ENCODE results near the gene HYLS1. TPM values are rescaled to one million over a fixed set of nuclear protein-coding genes. Genes with fewer than 3 reads are reported as not detected.

Gene HYLS1
- total and polyA plus RNA-seq, 10 donors = 3.0 to 7.7 (median 4.3) TPM

- peak in 10 of 11 experiments; percentile 23 to 79 (median 62) for TF ChIP-seq CTCF (IDR thresholded peaks at IDR 0.05 in 8 of 11, conservative IDR thresholded peaks at IDR 0.05 in 3 of 11)
- no peak for TF ChIP-seq POLR2AphosphoS5 (IDR thresholded peaks at IDR 0.05)
- no peak for TF ChIP-seq POLR2A (IDR thresholded peaks at IDR 0.05)
- WGBS, 5 donors = 6 to 13% (median 12%) methylated on average over 8 of the region's 8 CpGs
- no peak for DNase-seq
- Histone ChIP-seq H3K27ac (no peak overlapping the region), H3K27me3 (replicated peaks in 1 of 7) (peaks cover 0 to 47% (median 0%) of the 10 kb centered on the region in 7 donors), H3K4me1 (peaks cover 0 to 4% (median 0%) of the 10 kb centered on the region in 6 donors), H3K9me3 (no peaks in the 10 kb centered on the region), H3K4me3 (no peak overlapping the region), H3K36me3 (no peaks in the 10 kb centered on the region)
- intact Hi-C loops (cut with DNase I; ENCODE audit: low total_unique reads) = loop anchor here (2.0 kb wide), 1 partner anchor 270 kb away; no protein-coding TSS in a partner anchor
Observed at GRCh38 chr11:125923012-125923579, 35.6 kb downstream of the HYLS1 start.

GRCh38 chr11:125923633-125924032, 36.2 kb downstream of the HYLS1 start:
- intact Hi-C loops (cut with DNase I; ENCODE audit: low total_unique reads) = loop anchor here (2.0 kb wide), 1 partner anchor 269 kb away; no protein-coding TSS in a partner anchor
- no peaks in the 10 kb centered on the region for H3K9me3 ChIP-seq
- no peak overlapping the region for H3K4me3 ChIP-seq
- no peak for DNase-seq
- TF ChIP-seq CTCF (IDR thresholded peaks at IDR 0.05 in 8 of 11, conservative IDR thresholded peaks at IDR 0.05 in 3 of 11) = no peak
- TF ChIP-seq POLR2AphosphoS5 (IDR thresholded peaks at IDR 0.05) = no peak
- no peak for TF ChIP-seq POLR2A (IDR thresholded peaks at IDR 0.05)
- H3K27ac ChIP-seq = no peak overlapping the region
- WGBS, 5 donors = 86 to 97% (median 89%) methylated on average over 8 of the region's 8 CpGs
- H3K36me3 ChIP-seq = no peaks in the 10 kb centered on the region
- H3K4me1 ChIP-seq = peaks cover 0 to 4% (median 0%) of the 10 kb centered on the region in 6 donors
- peaks cover 0 to 42% (median 0%) of the 10 kb centered on the region in 7 donors for H3K27me3 ChIP-seq (replicated peaks in 1 of 7)

GRCh38 chr11:125924384-125925007, 37.0 kb downstream of the HYLS1 start:
- Histone ChIP-seq H3K4me3 (no peak overlapping the region), H3K9me3 (no peaks in the 10 kb centered on the region), H3K27ac (no peak overlapping the region), H3K36me3 (no peaks in the 10 kb centered on the region), H3K4me1 (peaks cover 0 to 4% (median 0%) of the 10 kb centered on the region in 6 donors), H3K27me3 (replicated peaks in 1 of 7) (peaks cover 0 to 39% (median 0%) of the 10 kb centered on the region in 7 donors)
- DNase-seq = no peak
- WGBS, 5 donors = 79 to 93% (median 88%) methylated on average over 9 of the region's 9 CpGs
- intact Hi-C loops (cut with DNase I; ENCODE audit: low total_unique reads) = no loop called here
- TF ChIP-seq CTCF (IDR thresholded peaks at IDR 0.05 in 8 of 11, conservative IDR thresholded peaks at IDR 0.05 in 3 of 11) (no peak), POLR2A (IDR thresholded peaks at IDR 0.05) (no peak), POLR2AphosphoS5 (IDR thresholded peaks at IDR 0.05) (no peak)

GRCh38 chr11:125925247-125925740, 37.8 kb downstream of the HYLS1 start:
- intact Hi-C loops (cut with DNase I; ENCODE audit: low total_unique reads) = no loop called here
- no peaks in the 10 kb centered on the region for H3K9me3 ChIP-seq
- no peak overlapping the region for H3K27ac ChIP-seq
- no peak for DNase-seq
- H3K36me3 ChIP-seq = no peaks in the 10 kb centered on the region
- WGBS, 5 donors = 64 to 79% (median 73%) methylated on average over 6 of the region's 6 CpGs
- no peak overlapping the region for H3K4me3 ChIP-seq
- H3K4me1 ChIP-seq = peaks cover 0 to 4% (median 0%) of the 10 kb centered on the region in 6 donors
- peaks cover 0 to 37% (median 0%) of the 10 kb centered on the region in 7 donors for H3K27me3 ChIP-seq (replicated peaks in 1 of 7)
- TF ChIP-seq POLR2AphosphoS5 (IDR thresholded peaks at IDR 0.05) (no peak), POLR2A (IDR thresholded peaks at IDR 0.05) (no peak), CTCF (IDR thresholded peaks at IDR 0.05 in 8 of 11, conservative IDR thresholded peaks at IDR 0.05 in 3 of 11) (no peak)

Measured in spleen (tissue), 11 donors.